ENCODE data around the gene MARVELD3. TPM values are rescaled to one million over a fixed set of nuclear protein-coding genes. Genes with fewer than 3 reads are reported as not detected.

MARVELD3 gene
- total RNA-seq, 1 donor from 2014 or later, result 32.3 TPM

GRCh38 chr16:71669926-71670536 lies 44.0 kb downstream of the MARVELD3 start:
- DNase-seq (ENCODE audit: low spot score, unreplicated experiment), result no peak
- Mint-ChIP-seq H3K27me3 (no peaks in the 10 kb centered on the region), H3K4me3 (ENCODE audit: low read depth) (no peak overlapping the region), H3K4me1 (ENCODE audit: low read depth) (peaks cover 23% of the 10 kb centered on the region), H3K27ac (no peak overlapping the region), H3K9me3 (ENCODE audit: low read depth) (no peaks in the 10 kb centered on the region), H3K36me3 (ENCODE audit: insufficient read depth) (peaks cover 16% of the 10 kb centered on the region)
- no peak for TF ChIP-seq CTCF (IDR thresholded peaks at IDR 0.05; ENCODE audit: unreplicated experiment)

GRCh38 chr16:71670537-71670936 lies 44.6 kb downstream of the MARVELD3 start:
- DNase-seq (ENCODE audit: low spot score, unreplicated experiment), result no peak
- H3K27me3 Mint-ChIP-seq, result no peaks in the 10 kb centered on the region
- H3K9me3 Mint-ChIP-seq (ENCODE audit: low read depth), result no peaks in the 10 kb centered on the region
- H3K4me3 Mint-ChIP-seq (ENCODE audit: low read depth), result no peak overlapping the region
- H3K4me1 Mint-ChIP-seq (ENCODE audit: low read depth), result peaks cover 23% of the 10 kb centered on the region
- H3K36me3 Mint-ChIP-seq (ENCODE audit: insufficient read depth), result peaks cover 20% of the 10 kb centered on the region
- H3K27ac Mint-ChIP-seq, result no peak overlapping the region
- TF ChIP-seq CTCF (IDR thresholded peaks at IDR 0.05; ENCODE audit: unreplicated experiment), result no peak

GRCh38 chr16:71671165-71671564 lies 45.2 kb downstream of the MARVELD3 start:
- H3K27ac Mint-ChIP-seq, result no peak overlapping the region
- H3K4me1 Mint-ChIP-seq (ENCODE audit: low read depth), result peaks cover 21% of the 10 kb centered on the region
- no peaks in the 10 kb centered on the region for H3K9me3 Mint-ChIP-seq (ENCODE audit: low read depth)
- H3K27me3 Mint-ChIP-seq, result no peaks in the 10 kb centered on the region
- H3K4me3 Mint-ChIP-seq (ENCODE audit: low read depth), result no peak overlapping the region
- peaks cover 22% of the 10 kb centered on the region for H3K36me3 Mint-ChIP-seq (ENCODE audit: insufficient read depth)
- no peak for DNase-seq (ENCODE audit: low spot score, unreplicated experiment)
- TF ChIP-seq CTCF (IDR thresholded peaks at IDR 0.05; ENCODE audit: unreplicated experiment), result no peak

- peaks cover 22% of the 10 kb centered on the region for H3K36me3 Mint-ChIP-seq (ENCODE audit: insufficient read depth)
- peaks cover 13% of the 10 kb centered on the region for H3K4me1 Mint-ChIP-seq (ENCODE audit: low read depth)
- H3K4me3 Mint-ChIP-seq (ENCODE audit: low read depth), result no peak overlapping the region
- no peak for TF ChIP-seq CTCF (IDR thresholded peaks at IDR 0.05; ENCODE audit: unreplicated experiment)
- no peaks in the 10 kb centered on the region for H3K27me3 Mint-ChIP-seq
- no peak overlapping the region for H3K27ac Mint-ChIP-seq
- no peak for DNase-seq (ENCODE audit: low spot score, unreplicated experiment)
- no peaks in the 10 kb centered on the region for H3K9me3 Mint-ChIP-seq (ENCODE audit: low read depth)
Observed at GRCh38 chr16:71672125-71672524, 46.1 kb downstream of the MARVELD3 start.

- H3K4me3 Mint-ChIP-seq (ENCODE audit: low read depth), result no peak overlapping the region
- H3K4me1 Mint-ChIP-seq (ENCODE audit: low read depth), result peaks cover 6% of the 10 kb centered on the region
- H3K36me3 Mint-ChIP-seq (ENCODE audit: insufficient read depth), result peaks cover 22% of the 10 kb centered on the region
Observed at GRCh38 chr16:71672803-71673581, 47.0 kb downstream of the MARVELD3 start.

More at GRCh38 chr16:71672803-71673581, 47.0 kb downstream of the MARVELD3 start:
- DNase-seq (ENCODE audit: low spot score, unreplicated experiment), result no peak
- no peak overlapping the region for H3K27ac Mint-ChIP-seq
- TF ChIP-seq CTCF (IDR thresholded peaks at IDR 0.05; ENCODE audit: unreplicated experiment), result no peak
- H3K9me3 Mint-ChIP-seq (ENCODE audit: low read depth), result no peaks in the 10 kb centered on the region
- no peaks in the 10 kb centered on the region for H3K27me3 Mint-ChIP-seq

Measured in progenitor cell of endocrine pancreas (in vitro differentiated cells).